NCI-H2227 treated with DMSO at 0.1 percent for 48 hours (cell line): ENCODE measurements around the gene UBE2I.
"Not testable (repeated sequence)": the region's sequence is repeated elsewhere in the genome, so short reads cannot be mapped to it uniquely, and the experiment has no call there.

Experiments
- DNase-seq: peaks from one replicate; lab custom pipeline; 2025; lab: John Stamatoyannopoulos, UW

The UBE2I gene

GRCh38 chr16:1308977-1309885 lies at the start of gene UBE2I:
Gene UBE2I, plus strand, starts transcription at chr16:1309636. Its CDS starts 4,395 bp downstream, at chr16:1314031.
- peak; percentile 96 for DNase-seq

DNA sequence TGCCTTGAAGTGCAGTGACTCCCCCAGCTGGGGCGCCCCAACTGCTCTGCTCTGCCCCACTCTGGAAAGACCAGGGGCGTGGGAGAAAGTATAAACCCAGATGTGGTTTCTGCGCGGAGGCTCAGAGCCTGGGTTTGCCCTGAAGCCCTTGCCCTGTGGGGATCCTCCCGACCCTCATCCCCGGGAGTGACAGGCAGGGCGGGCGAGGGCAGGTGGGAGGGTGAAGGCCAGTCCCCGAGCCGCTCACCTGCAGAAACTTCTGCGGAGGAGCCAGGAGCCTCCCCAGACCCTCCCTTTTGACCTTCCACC lies 49.7 kb upstream of the UBE2I start:
- no peak for DNase-seq

DNA sequence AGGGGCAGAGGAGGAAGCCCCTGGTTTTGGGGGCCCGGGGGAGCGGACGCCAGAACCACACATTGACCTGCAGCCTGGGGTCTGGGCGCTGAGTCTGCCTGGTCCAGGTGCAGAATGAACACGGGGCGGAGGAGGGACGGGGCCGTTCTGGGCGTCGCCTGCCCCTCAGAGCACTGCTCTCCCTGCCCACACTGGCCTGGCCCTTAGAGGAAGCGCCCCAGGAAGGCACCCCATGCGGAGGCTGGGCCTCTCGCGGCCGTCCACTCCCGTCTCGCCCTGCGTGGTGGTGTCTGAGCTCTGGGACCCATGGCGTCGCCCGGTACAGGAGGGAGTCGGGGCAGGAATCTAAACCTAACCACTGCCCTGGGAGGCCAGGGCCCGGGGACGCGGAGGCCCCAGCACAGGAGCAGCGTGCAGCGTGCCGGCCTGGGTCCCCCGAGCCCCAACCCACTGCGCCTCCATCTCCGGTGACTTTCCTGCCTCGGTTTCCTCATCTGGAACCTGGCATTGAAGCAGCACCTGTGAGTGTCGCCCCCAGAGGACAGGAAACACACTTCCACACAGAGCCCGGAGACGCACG lies 49.2 kb upstream of the UBE2I start:
- DNase-seq = no peak

DNA sequence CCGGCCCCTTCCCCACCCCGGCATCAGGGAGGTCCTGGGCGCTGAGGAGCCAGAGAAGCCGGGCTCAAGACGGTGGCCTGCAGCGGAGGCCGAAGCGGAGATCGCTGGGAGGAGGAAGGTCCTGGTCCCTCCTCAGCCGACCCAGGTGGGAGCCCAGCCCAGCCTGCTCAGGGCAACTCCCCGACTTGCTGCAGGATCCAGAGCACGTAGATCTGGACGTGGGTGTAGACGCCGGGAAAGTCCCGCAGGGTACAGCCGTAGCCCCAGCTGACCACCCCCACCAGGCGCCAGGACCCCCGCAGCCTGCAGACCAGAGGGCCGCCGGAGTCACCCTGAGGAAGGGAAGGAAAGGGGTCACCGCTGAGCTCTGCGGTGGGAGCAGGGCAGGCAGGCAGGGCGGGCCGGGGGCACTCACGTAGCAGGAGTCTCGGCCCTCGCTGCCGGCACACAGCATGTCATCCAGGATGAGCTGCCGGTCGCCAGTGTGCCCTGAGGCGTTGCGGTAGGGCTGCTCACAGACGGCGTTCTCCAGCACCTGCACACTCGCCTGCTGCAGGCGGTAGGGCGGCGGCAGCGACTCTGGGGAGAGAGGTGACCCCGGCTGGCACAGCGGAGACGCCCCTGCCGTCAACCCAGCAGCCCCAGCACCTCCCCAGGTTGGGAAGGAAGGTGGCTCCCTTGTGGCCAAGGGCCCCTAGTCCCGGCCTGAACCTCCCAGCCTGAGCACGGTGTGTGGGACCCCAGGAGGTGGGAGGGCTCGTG lies 48.1 kb upstream of the UBE2I start:
- DNase-seq = no peak

DNA sequence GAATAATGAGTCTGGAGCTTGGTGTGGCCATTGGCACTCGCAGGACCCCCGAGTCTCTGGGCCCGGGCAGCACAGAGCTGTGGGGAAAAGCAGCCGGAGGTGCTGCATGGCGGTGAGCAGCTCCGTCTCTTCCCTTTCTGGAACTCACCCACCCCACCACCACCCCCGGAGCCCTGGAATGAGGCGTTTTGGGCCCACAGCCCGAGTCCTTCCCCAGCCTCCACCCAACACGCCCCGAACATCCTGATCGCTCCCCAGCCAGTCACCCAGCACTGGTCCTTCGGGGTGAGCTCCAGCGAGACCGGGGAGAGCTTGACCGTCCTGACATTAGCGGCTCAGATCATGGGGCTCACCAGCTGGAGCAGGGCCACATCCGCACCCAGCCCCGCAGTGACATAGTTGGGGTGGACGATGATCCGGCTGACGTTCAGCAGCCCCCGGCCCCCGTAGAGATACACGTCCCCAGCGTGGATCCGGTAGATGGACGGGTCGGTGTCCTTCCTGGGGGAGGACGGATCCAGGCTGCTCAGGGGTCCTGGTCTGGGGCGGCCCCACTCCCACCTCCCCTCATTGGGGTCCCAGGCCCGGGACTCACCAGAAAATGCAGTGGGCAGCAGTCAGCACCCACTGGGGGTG lies 47.1 kb upstream of the UBE2I start:
- no peak for DNase-seq

GRCh38 chr16:1262846-1263221 lies 46.6 kb upstream of the UBE2I start:
- DNase-seq = no peak

- DNase-seq = no peak
These were observed 45.7 kb upstream of the UBE2I start for GRCh38 chr16:1263591-1264344.

DNA sequence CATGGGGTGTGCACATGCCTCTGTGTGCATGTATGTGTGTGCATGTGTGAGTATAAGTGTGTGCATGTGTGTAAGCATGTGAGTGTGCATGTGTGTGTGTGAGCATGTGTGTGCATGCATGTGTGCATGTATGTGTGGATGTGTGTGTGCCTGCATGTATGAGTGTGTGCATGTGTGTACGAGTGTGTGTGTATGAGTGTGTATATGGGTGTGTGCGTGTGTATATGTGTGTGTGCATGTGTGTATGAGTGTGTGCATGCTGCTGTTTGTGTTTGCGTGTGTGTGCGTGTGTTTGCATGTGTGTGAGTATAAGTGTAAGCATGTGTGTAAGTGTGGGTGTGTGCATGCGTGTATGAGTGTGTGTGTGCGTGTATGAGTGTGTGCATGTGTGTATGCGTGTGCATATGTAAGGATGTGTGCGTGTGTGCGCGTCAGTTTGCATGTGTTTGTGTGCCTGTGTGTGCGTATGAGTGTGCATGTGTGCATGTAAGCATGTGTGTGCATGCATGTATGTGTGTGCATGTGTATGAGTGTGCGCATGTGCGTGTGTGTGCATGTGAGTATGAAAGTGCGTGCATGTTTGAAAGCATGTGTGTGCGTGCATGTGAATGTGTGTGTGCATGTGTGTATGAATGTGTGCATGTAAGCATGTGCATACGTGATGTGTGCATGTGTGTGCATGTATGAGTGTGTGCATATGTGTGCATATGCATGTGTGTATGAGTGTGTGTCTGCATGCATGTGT lies 44.9 kb upstream of the UBE2I start:
- DNase-seq = no peak

GRCh38 chr16:1265090-1265630 lies 44.3 kb upstream of the UBE2I start:
- DNase-seq = no peak

- DNase-seq = no peak
These were observed 43.6 kb upstream of the UBE2I start for GRCh38 chr16:1265826-1266225.

- DNase-seq = not testable (repeated sequence)
These were observed 40.0 kb upstream of the UBE2I start for GRCh38 chr16:1269418-1269817.

- no peak for DNase-seq
These were observed 38.1 kb upstream of the UBE2I start for GRCh38 chr16:1271380-1271723.

- peak; percentile 70 for DNase-seq
These were observed 37.6 kb upstream of the UBE2I start for GRCh38 chr16:1271724-1272413.

GRCh38 chr16:1272453-1273198 lies 36.8 kb upstream of the UBE2I start:
- DNase-seq = no peak

DNA sequence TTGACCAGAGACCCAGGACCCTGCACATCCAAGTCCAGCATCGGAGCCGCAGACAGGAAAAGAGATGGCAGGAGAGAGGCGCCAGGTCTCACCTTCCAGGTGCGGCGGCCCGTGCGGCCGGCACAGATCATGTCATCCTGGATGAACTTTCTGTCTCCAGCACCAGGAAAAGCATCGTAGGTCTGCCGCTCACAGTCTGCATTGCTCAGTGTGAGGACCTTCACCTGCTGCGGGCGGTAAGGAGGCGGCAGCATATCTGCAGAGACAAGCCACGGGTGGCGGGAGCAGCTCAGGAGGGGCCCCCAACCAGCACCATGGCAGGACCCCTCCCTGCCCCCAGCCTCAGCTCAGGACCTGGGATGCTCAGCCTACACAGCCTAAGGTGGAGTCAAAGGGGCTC lies 35.6 kb upstream of the UBE2I start:
- DNase-seq = no peak

GRCh38 chr16:1274767-1275166 lies 34.7 kb upstream of the UBE2I start:
- DNase-seq = no peak

DNA sequence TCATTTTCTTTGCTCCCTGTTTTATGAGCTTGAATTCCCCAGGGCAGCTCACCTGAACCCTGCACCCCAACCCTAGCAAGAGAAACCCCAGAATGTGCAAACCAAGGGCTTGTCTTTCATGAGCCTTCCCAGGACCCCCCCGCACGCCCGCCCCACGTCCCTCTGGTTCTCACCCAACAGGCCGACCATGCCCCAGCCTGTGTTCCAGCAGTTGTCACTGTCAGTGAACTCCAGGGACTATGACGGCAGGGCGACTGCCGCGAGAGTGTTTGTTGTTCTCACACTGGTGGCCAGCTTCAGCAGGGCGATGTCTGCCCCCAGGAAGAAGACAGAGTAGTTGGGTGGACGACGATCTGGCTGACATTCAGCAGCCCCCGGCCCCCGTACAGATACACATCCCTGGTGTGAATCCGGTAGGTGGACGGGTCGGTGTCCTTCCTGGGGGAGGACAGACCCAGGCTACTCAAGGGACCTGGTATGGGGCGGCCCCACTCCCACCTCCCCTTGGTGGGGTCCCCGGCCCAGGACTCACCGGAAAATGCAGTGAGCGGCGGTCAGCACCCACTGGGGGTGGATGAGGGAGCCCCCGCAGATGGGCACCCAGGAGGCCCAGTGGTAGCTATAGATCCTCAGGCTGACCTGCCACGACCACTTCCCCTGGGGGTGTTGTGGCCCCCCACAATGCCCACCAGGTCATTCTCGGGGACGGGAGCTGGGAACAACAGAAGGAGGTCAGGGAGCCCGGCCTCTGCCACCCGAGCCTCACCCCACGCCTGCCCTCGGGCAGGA lies 33.5 kb upstream of the UBE2I start:
- no peak for DNase-seq

DNA sequence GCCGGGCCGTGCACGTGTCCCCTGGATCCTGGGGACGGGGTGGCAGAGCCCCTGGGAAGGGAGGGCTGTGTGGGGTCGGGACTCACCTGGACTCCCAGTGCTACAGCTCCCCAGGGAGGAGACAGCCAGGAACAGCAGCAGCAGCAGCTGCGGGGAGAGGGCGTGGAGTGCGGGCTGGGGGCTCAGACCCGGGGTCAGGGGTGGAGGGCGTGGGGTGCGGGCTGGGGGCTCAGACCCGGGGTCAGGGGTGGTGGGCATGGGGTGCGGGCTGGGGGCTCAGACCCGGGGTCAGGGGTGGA lies 32.9 kb upstream of the UBE2I start:
- no peak for DNase-seq

DNA sequence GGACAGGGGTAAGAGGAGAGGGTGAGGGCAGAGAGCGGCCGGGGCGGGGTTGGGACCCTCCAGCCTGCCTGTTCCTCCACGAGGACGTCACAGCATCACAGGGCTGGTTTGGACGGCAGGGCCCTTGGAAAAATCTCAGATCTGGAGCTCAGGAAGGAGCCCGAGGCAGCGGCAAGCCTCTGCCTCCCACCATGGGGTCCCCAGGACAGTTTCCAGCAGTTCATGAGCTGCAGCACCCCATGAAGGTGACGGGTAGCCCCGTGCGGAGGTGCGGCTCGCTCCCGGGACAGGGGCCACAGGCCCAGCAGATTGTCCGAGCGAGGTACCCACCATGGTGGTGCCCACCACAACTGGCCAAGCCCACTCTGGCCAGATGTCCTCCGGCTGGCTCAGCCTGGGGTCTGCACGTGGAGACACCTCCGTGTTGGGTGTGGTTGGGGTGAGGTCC lies 32.3 kb upstream of the UBE2I start:
- no peak for DNase-seq
